B cell (primary cell): ENCODE results near the gene SLC66A1. TPM values are rescaled to one million over a fixed set of nuclear protein-coding genes. Genes with fewer than 3 reads are reported as not detected.

Experiments
- ATAC-seq: fragments of 200-7000 bp; cut with Tn5 transposase; one replicate; pipeline ENCODE4 v1.10.0; 2021; ENCODE audit warnings: low read depth, mild to moderate bottlenecking, moderate number of reproducible peaks, moderate library complexity
- CTCF ChIA-PET: fragments of 350-600 bp; sonication (Branson Sonifier 250); formaldehyde crosslinking; loops from one replicate; lab custom pipeline; 2021; ENCODE audit warnings: antibody characterized with exemption, inconsistent platforms; lab: Charles Lee
- POLR2A ChIA-PET: fragments of 350-600 bp; sonication (Branson Sonifier 250); formaldehyde crosslinking; loops from one replicate; lab custom pipeline; 2021; ENCODE audit warnings: antibody characterized with exemption; lab: Charles Lee
- DNase-seq: peaks from one replicate; pipeline ENCODE4 v3.0.0; 2013
- H2AFZ ChIP-seq: 2 replicates; pipeline ENCODE4 v1.6.1; 2012; ENCODE audit warnings: mild to moderate bottlenecking, low read depth, low read length; ENCODE audit not compliant: insufficient read depth, poor library complexity, severe bottlenecking
- H3K27ac ChIP-seq, 2 donors: 1 replicate in 1 of 2; 2 replicates in 1 of 2; pipeline ENCODE4 v1.5.1; 2012 to 2013; ENCODE audit warnings: low read length in 2 of 2, mild to moderate bottlenecking in 2 of 2, moderate library complexity in 1 of 2
- H3K27me3 ChIP-seq, 4 experiments: fragments of 200-600 bp in 1 of 4; sonication (generic) in 1 of 4; replicated peaks in 1 of 4; 1 replicate in 2 of 4; 2 replicates in 2 of 4; pipeline versions ENCODE4 v1.6.1 to v1.7.0; 2013 to 2016; ENCODE audit warnings: low read length in 3 of 4, mild to moderate bottlenecking in 2 of 4, mixed read lengths in 1 of 4, moderate library complexity in 1 of 4; ENCODE audit not compliant: insufficient read depth in 4 of 4, control insufficient read depth in 3 of 4; ENCODE audit errors: control extremely low read depth in 1 of 4
- H3K36me3 ChIP-seq, 2 experiments: replicated peaks in 1 of 2; 1 replicate in 1 of 2; 2 replicates in 1 of 2; pipeline versions ENCODE4 v1.6.1 to v1.7.1; 2013; ENCODE audit warnings: low read length in 1 of 2; ENCODE audit not compliant: insufficient read depth in 2 of 2, control insufficient read depth in 1 of 2; ENCODE audit errors: control extremely low read depth in 1 of 2, extremely low read depth in 1 of 2
- H3K4me1 ChIP-seq, 2 donors: fragments of 200-600 bp in 1 of 2; sonication (generic) in 1 of 2; 1 replicate in 1 of 2; 2 replicates in 1 of 2; pipeline versions ENCODE4 v1.5.1 to v1.6.1; 2013 to 2017; ENCODE audit warnings: low read length in 2 of 2; ENCODE audit not compliant: control insufficient read depth in 2 of 2, insufficient read depth in 2 of 2
- H3K4me2 ChIP-seq: replicated peaks from 2 replicates; pipeline ENCODE3; 2012; ENCODE audit warnings: mild to moderate bottlenecking, low read depth, low read length; ENCODE audit not compliant: poor library complexity, severe bottlenecking
- H3K4me3 ChIP-seq, 5 experiments: fragments of 200-600 bp in 1 of 5; sonication (generic) in 1 of 5; 1 replicate in 3 of 5; 2 replicates in 2 of 5; pipeline versions ENCODE4 v1.5.1 to v1.7.0; 2011 to 2016; ENCODE audit warnings: low read length in 4 of 5, mild to moderate bottlenecking in 4 of 5, low read depth in 2 of 5, control low read depth in 1 of 5, moderate library complexity in 1 of 5; ENCODE audit not compliant: insufficient read depth in 1 of 5; ENCODE audit errors: control extremely low read depth in 1 of 5, extremely low read depth in 1 of 5
- H3K79me2 ChIP-seq: fragments of 200-600 bp; sonication (generic); one replicate; pipeline ENCODE4 v1.6.0; 2016; ENCODE audit warnings: low read length; ENCODE audit not compliant: control insufficient read depth, insufficient read depth
- H3K9ac ChIP-seq: fragments of 200-600 bp; sonication (generic); 2 replicates; pipeline ENCODE4 v1.6.1; 2017; ENCODE audit warnings: mild to moderate bottlenecking, low read length, moderate library complexity
- H3K9me3 ChIP-seq, 3 donors: one replicate each; pipeline versions ENCODE4 v1.6.1 to v1.7.1; 2013; ENCODE audit warnings: low read length in 2 of 3; ENCODE audit not compliant: control insufficient read depth in 2 of 3, insufficient read depth in 1 of 3; ENCODE audit errors: control extremely low read depth in 1 of 3
- H4K20me1 ChIP-seq: 2 replicates; pipeline ENCODE4 v1.6.0; 2012; ENCODE audit warnings: mild to moderate bottlenecking, low read length; ENCODE audit not compliant: insufficient read depth, control insufficient read depth, poor library complexity, severe bottlenecking
- H3K27ac Mint-ChIP-seq: one replicate; pipeline ENCODE4 v1.8.0; 2021; ENCODE audit warnings: mixed read lengths
- H3K27me3 Mint-ChIP-seq: one replicate; pipeline ENCODE4 v1.8.0; 2021; ENCODE audit warnings: mixed read lengths
- H3K4me1 Mint-ChIP-seq: one replicate; pipeline ENCODE4 v1.8.0; 2021; ENCODE audit warnings: mixed read lengths
- H3K4me3 Mint-ChIP-seq: one replicate; pipeline ENCODE4 v1.8.0; 2021; ENCODE audit warnings: mixed read lengths
- H3K9me3 Mint-ChIP-seq: one replicate; pipeline ENCODE4 v1.8.0; 2022; ENCODE audit warnings: mixed read lengths; ENCODE audit not compliant: insufficient read depth
- EZH2 ChIP-seq: IDR thresholded peaks from 2 replicates; pipeline ENCODE4 v1.6.1; 2012; ENCODE audit warnings: borderline replicate concordance, low read depth, mild to moderate bottlenecking, moderate library complexity, low read length; ENCODE audit not compliant: insufficient read depth, poor library complexity, severe bottlenecking
- WGBS: methylation state at CpG from one replicate; pipeline ENCODE4 v1.1.5; 2013; ENCODE audit warnings: missing lambda C conversion rate; ENCODE audit not compliant: insufficient coverage; 5-methylcytosine and 5-hydroxymethylcytosine counted together
- intact Hi-C: fragments of 100-400 bp; cut with micrococcal nuclease; formaldehyde crosslinking; loops from one replicate; pipeline ENCODE4 v1.10.0; 2022
- polyA plus RNA-seq: library from polyadenylated mRNA; depleted of rRNA; stranded (reverse); fragments of >200 nt; gene quantifications from 2 replicates; pipeline ENCODE4 v1.2.3, GENCODE V29; 2012
- total RNA-seq, 2 donors: library from RNA; stranded (reverse); fragments of 120-200 nt in 1 of 2; gene quantifications; 1 replicate in 1 of 2; 2 replicates in 1 of 2; pipeline versions ENCODE4 v1.2.3 to v1.2.4, GENCODE V29; 2013 to 2022
- TF ChIP-seq, protein P1 (sequence below): fragments of 200-600 bp; IDR thresholded peaks from one replicate; pipeline ENCODE4 v1.8.0; 2022; ENCODE audit warnings: antibody characterized with exemption, mild to moderate bottlenecking

SLC66A1 gene
- total and polyA plus RNA-seq, 2 donors (not counting 1 experiment from before 2014, with no cell fraction given): 24.4 to 26.8 TPM

DNA sequence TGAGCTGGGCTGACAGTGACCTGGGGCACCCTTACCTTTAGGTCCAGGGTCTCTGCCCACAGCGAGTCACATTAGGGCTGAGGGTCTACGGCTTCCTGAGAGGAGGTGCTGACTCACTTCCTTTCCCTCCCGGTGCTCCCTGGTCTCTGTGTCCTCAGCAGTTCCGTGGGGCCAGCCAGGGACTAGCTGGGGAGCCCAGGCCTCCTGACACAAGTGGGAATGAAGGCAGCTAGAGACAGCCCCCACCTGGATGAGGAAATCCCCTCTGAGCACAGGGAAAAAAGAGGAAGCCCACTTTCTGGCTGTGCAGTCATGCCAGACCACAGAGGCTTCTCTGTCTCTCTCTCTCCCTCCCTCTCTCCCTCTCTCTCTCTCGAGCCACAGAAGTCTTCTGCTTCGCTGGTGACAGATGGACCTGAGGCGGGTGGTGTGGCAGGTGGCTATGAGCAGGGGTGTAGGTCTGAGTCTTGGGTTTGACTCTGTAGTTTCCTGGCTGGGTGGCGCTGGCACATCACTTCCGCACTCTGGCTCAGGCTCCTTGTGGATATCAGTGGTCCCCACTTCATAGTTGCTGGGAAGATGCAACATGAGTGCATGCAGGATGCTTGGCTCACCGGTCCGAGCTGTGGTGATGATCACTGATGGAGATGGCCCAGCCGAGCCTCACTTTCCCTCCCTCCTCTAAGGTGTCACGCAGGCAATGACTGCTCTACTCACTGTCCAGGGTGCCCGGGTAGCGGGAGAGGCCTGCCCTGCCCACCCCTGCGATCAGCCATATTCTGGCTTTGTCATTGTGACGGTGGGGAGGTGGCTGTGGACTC, 3.5 kb downstream of the SLC66A1 start:
- H3K4me1 ChIP-seq: peaks cover 62 to 65% of the 10 kb centered on the region in 2 donors
- ChIA-PET CTCF (interaction anchor here (0.8 kb wide), 1 partner anchor 29 kb away, joined by 3 read pairs; no protein-coding TSS in a partner anchor), POLR2A (interaction anchor here (0.7 kb wide), 1 partner anchor 14 kb away, joined by 3 read pairs; no protein-coding TSS in a partner anchor)
- no peaks in the 10 kb centered on the region for H3K9me3 ChIP-seq
- H2AFZ ChIP-seq: no peak overlapping the region
- ATAC-seq (peak; percentile 46), DNase-seq (peak; percentile 85)
- H3K27ac ChIP-seq: peak overlapping the region; percentile 65 to 90
- peaks cover 1 to 12% of the 10 kb centered on the region in 2 experiments for H3K36me3 ChIP-seq
- WGBS: 7% methylated on average over 9 of the region's 17 CpGs
- no peak for TF ChIP-seq EZH2
- TF ChIP-seq, protein P1, sequence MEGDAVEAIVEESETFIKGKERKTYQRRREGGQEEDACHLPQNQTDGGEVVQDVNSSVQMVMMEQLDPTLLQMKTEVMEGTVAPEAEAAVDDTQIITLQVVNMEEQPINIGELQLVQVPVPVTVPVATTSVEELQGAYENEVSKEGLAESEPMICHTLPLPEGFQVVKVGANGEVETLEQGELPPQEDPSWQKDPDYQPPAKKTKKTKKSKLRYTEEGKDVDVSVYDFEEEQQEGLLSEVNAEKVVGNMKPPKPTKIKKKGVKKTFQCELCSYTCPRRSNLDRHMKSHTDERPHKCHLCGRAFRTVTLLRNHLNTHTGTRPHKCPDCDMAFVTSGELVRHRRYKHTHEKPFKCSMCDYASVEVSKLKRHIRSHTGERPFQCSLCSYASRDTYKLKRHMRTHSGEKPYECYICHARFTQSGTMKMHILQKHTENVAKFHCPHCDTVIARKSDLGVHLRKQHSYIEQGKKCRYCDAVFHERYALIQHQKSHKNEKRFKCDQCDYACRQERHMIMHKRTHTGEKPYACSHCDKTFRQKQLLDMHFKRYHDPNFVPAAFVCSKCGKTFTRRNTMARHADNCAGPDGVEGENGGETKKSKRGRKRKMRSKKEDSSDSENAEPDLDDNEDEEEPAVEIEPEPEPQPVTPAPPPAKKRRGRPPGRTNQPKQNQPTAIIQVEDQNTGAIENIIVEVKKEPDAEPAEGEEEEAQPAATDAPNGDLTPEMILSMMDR: no peak
- peaks cover 24% of the 10 kb centered on the region for H3K79me2 ChIP-seq
- H3K4me3 Mint-ChIP-seq: peak overlapping the region; percentile 76
- peaks cover 19% of the 10 kb centered on the region for H4K20me1 ChIP-seq
- peak overlapping the region; percentile 73 for H3K27ac Mint-ChIP-seq
- no peaks in the 10 kb centered on the region for H3K27me3 Mint-ChIP-seq
- no peaks in the 10 kb centered on the region for H3K9me3 Mint-ChIP-seq
- H3K27me3 ChIP-seq: no peaks in the 10 kb centered on the region
- H3K4me2 ChIP-seq: peak overlapping the region; percentile 71
- H3K4me1 Mint-ChIP-seq: peaks cover 66% of the 10 kb centered on the region
- peak overlapping the region; percentile 2 for H3K9ac ChIP-seq
- intact Hi-C loops: no loop called here
- H3K4me3 ChIP-seq: peak overlapping the region in 3 of 5 experiments; percentile 9 to 24 (median 21)
